GM12872 (cell line): ENCODE data around the gene SOX13.

ENCODE experiments used
- TF ChIP-seq, protein P1 (sequence below): IDR thresholded peaks from 3 replicates; pipeline ENCODE4 v1.5.1; 2011; ENCODE audit warnings: low read depth, mild to moderate bottlenecking, low read length, moderate library complexity; ENCODE audit not compliant: insufficient read depth

SOX13 gene

DNA sequence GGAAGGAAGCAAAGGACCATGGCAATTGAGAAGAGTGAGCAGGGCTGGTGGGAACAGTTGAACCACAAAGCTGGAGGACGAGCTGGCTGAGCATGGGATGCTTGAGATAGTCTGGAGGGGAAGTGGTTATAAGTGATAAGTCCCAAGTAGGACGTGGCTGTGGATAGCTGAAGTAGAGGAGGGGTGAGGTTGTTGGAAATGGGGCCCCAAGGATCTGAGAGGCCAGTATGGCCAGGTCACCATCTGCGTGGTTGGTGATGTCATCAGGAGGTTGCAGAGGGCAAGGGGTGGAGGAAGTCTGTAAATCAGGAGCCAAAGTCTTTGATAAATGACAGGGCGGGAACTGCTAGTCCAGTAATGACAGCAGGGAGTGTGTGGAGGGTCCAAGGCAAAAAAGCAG lies 104.2 kb downstream of the SOX13 start:
- TF ChIP-seq, protein P1, sequence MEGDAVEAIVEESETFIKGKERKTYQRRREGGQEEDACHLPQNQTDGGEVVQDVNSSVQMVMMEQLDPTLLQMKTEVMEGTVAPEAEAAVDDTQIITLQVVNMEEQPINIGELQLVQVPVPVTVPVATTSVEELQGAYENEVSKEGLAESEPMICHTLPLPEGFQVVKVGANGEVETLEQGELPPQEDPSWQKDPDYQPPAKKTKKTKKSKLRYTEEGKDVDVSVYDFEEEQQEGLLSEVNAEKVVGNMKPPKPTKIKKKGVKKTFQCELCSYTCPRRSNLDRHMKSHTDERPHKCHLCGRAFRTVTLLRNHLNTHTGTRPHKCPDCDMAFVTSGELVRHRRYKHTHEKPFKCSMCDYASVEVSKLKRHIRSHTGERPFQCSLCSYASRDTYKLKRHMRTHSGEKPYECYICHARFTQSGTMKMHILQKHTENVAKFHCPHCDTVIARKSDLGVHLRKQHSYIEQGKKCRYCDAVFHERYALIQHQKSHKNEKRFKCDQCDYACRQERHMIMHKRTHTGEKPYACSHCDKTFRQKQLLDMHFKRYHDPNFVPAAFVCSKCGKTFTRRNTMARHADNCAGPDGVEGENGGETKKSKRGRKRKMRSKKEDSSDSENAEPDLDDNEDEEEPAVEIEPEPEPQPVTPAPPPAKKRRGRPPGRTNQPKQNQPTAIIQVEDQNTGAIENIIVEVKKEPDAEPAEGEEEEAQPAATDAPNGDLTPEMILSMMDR = no peak
